GM18861 (cell line): ENCODE data around the gene SNX8.
A peak's percentile ranks its signal among the peaks of the same experiment; 100 is the strongest.

Experiments used
- ATAC-seq: cut with Tn5 transposase; IDR thresholded peaks from one replicate; pipeline ENCODE4 v1.9.1; 2021; ENCODE audit not compliant: unreplicated experiment

Gene SNX8

GRCh38 chr7:2247141-2247995 is 66.9 kb downstream of the SNX8 start:
- ATAC-seq, result no peak

DNA sequence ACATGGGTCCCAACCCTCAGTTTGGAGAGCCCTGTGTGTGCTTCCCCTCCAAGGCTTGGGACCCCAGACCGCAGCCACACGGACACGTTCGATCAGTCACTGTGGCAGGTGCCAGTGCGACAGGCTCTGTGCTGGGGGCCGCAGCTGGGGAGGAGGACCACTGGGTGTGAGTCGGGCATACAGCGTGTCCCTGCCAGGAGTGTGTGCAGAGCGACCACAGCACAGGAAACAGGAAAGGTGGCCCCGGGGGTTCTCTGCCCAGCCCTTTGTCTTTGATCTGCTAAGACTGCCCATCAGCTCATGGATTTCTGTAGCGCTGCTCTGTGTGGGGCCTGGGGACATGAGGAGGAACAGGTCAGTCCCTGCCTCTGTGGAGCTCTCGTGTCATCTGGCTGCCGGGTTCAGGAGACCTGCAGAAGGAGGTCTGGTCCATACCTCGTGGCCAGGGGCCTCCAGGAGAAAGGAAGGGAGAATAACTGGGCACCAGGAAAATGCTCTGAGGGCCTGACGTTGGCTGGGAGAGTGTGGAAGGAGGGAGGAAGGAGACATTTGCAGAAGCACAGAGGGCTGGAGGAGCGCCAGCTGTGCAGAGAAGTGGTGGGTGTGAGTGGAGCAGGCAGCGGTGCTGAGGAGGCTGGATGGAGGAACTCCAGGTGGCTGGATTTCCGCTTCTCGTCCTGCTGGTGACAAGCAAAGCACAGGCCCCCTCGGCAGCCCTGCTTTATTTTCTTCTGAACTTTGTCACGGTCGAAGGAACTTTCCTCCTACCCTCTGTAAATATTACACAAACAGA is 68.2 kb downstream of the SNX8 start:
- no peak for ATAC-seq

DNA sequence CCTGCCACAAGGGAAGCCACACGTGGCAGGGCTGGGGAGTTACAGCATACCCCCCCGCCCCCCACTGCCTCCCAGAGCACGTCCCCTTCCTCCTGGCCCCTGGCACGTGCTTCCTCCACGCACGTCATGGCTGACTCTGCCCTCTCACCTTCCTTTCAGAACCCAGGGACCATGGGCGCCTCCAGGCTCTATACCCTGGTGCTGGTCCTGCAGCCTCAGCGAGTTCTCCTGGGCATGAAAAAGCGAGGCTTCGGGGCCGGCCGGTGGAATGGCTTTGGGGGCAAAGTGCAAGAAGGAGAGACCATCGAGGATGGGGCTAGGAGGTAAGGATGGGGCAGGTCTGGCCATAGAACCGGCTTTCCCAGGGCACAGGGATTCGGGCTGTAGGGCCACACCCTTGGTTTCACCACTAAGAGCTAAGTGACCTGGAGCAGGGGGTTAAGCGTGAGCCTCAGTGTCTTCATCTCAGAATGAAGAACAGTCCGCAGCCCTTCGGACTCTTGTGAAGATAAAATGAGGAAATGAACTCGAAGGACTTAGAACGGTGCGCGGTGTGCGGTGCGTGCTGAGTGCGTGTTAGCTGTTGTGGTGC is 69.7 kb downstream of the SNX8 start:
- no peak for ATAC-seq

- ATAC-seq, result no peak
These were observed 70.8 kb downstream of the SNX8 start for GRCh38 chr7:2243458-2243857.

DNA sequence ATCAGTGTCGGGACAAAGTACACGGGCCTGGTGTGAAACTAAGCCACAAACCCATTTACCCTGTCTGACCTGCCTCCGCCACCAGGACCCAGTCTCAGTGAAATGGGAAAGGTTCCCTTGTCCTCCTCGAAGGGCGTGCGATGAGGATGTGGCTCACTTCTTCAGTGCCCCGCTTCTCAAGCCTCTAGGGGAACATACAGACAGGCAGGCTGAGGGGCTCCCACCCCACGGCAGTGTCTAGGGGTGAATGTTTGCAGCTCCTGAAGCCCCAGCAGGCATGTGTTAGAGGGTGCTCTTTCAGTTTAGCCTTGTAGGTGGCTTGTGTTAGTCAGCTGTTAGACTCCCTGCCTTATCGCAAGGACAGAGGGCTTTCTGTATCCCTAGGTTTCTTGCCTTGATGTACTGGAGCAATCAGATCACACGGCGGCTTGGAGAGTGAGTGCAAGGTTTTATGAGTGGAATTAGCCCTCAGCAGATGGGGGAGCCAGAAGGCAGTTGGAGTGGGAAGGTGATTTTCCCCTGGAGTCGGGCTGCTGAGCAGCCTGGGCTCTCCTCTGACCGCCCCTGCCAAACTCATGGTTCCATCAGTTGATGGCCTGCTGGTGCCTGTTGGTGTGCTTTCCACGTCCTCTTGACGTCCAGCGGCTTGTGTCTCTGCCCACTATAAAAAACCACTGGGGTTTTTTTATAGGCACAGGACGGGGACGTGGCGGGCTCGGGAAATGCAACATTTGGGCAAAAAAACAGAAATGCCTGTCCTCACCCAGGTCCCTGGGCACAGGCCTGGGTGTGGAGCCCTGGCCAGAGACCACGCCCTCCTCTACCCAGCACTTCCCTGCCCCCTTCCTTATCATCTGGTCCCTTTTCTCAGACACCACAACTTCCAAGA is 71.5 kb downstream of the SNX8 start:
- no peak for ATAC-seq

GRCh38 chr7:2241580-2242540 is 72.4 kb downstream of the SNX8 start, which contains the start of the genes MRM2 and NUDT1:
TSS of gene MRM2 (minus strand) at chr7:2242205. CDS start at chr7:2242169, 36 bp downstream.
TSS of gene NUDT1 (plus strand) at chr7:2242226. CDS start at chr7:2244575, 2,349 bp downstream.
- ATAC-seq, result no peak

DNA sequence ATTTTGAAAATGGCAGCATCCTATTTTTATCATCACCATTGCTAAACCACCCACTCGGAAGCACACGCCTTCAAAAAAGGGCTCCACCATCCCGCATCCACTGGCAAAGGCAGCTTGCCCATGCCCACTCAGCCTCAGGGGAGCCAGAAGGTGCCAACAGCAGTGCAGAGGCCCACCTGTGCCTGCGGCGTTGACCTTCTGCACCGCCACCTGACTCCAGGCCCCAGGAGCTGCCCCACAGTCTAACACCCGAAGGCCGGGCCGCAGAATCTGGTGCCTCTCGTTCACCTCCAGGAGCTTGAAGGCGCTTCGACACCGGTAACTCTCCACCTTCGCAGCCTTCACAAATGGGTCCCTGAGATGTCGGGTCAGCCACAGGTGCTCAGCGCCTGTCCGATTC is 75.0 kb downstream of the SNX8 start:
- ATAC-seq, result no peak

- ATAC-seq, result peak; percentile 60
These were observed 77.1 kb downstream of the SNX8 start for GRCh38 chr7:2237109-2237602.

GRCh38 chr7:2233926-2234325 is 80.3 kb downstream of the SNX8 start:
- no peak for ATAC-seq

GRCh38 chr7:2232766-2233520 is 81.3 kb downstream of the SNX8 start, which contains the start of gene MAD1L1:
TSS of gene MAD1L1 (minus strand) at chr7:2232945. CDS start at chr7:2230133, 2,812 bp downstream.
- no peak for ATAC-seq

GRCh38 chr7:2231992-2232765 is 82.1 kb downstream of the SNX8 start:
- no peak for ATAC-seq

DNA sequence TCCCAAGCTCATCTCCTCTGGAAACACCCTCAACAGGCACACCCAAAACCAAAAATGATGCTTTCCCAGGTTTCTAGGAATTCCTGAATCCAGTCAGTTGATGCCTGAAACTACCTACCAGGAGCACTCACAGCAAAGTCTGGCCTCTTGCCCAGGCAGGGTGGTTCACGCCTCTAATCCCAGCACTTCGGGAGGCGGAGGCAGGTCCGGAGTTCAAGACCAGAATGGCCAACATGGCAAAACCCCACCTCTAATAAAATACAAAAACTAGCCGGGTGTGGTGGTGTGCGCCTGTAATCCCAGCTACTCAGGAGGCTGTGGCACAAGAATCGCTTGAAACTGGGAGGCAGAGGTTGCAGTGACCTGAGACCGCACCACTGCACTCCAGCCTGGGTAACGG is 83.4 kb downstream of the SNX8 start:
- ATAC-seq, result no peak

GRCh38 chr7:2230226-2230625 is 84.0 kb downstream of the SNX8 start:
- ATAC-seq, result no peak

DNA sequence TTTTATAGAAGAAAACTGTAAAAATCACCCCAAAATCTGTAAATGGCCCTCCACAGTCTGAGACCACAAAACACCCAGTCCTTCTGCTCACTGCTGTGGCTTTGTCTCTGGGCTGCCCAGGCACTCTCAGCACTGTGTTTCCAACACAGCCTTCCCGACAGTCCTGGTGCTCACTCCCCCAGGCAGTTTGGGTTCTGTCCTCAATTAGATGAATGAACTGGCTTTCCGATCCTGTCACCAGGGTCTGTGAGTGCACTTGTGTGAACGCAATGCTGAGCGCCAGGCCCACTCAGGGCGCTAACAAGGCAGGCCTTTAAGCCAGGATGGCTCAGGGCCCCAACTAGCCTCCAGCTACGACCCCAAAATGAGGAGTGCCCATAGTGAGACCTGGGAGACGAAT is 84.8 kb downstream of the SNX8 start:
- no peak for ATAC-seq

- no peak for ATAC-seq
These were observed 85.3 kb downstream of the SNX8 start for GRCh38 chr7:2228921-2229320.

DNA sequence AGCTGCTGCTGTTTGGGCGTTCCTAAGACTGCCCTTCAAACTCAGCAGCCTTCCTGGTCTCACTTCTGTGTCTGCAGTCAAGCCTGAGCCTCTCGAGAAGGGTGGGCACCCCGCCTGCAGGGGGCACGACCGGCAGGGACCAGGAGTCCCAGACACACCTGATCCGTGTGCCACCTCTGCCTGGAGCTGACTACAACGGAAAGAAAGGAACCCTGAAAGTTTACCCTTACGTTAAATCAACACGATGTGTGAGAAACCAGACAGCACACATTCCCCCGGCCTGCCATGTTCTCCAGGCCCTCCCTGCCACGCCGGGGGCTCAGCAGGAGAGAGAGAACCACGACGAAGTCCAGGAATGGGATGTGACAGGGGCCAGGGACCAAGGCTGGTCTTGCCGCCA is 86.5 kb downstream of the SNX8 start:
- ATAC-seq, result no peak

GRCh38 chr7:2225830-2226229 is 88.4 kb downstream of the SNX8 start:
- no peak for ATAC-seq

DNA sequence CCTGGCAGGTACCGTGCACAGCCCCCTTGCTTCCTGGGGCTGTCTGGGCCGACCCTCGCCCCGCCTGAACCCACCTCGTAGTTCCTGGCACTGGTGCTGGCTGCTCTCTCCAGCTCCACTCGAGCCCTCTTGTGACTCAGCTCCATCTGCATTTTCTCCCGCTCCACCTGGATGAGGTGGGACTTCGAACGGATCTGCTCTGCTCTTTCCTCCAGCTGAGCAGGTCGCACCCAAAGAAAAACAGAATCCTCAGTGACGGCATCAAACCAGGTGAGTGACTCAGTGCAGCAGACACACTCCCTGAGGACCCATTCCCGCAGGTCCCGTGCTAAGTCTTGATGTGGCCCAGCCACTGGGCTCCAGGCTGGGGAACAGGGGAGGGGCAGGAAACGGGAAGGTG is 88.9 kb downstream of the SNX8 start:
- no peak for ATAC-seq
